Panc1 (cell line): ENCODE results near the gene COA8. TPM values are rescaled to one million over a fixed set of nuclear protein-coding genes. Genes with fewer than 3 reads are reported as not detected.

Experiments
- ATAC-seq: fragments of 200-7000 bp; cut with Tn5 transposase; 2 replicates; pipeline ENCODE4 v1.9.1; 2020; ENCODE audit warnings: mild to moderate bottlenecking, moderate library complexity
- BruUV-seq: library from RNA; stranded (reverse); fragments of 400-500 nt; replicated peaks from 2 replicates; lab custom pipeline; 2021; lab: Mats Ljungman, UMichigan
- CTCF ChIA-PET: fragments of 300-600 bp; sonication (Branson Sonifier 250); formaldehyde crosslinking; loops from one replicate; lab custom pipeline; 2022; ENCODE audit warnings: antibody characterized with exemption; lab: Charles Lee
- POLR2A ChIA-PET: fragments of 300-600 bp; sonication (Branson Sonifier 250); formaldehyde crosslinking; loops from one replicate; lab custom pipeline; 2022; ENCODE audit warnings: antibody characterized with exemption; lab: Charles Lee
- DNase-seq: peaks from one replicate; pipeline ENCODE4 v3.0.0-alpha.2; 2010; ENCODE audit warnings: low read depth, low spot score
- H3K27ac ChIP-seq: 2 replicates; pipeline ENCODE4 v1.5.1; 2011; ENCODE audit warnings: mild to moderate bottlenecking, low read length, inconsistent platforms
- H3K27me3 ChIP-seq: fragments of 200-500 bp; sonication (Bioruptor generic); 2 replicates; pipeline ENCODE4 v1.6.0; 2014; ENCODE audit warnings: low read length, inconsistent platforms; ENCODE audit not compliant: control insufficient read depth, insufficient read depth
- H3K36me3 ChIP-seq: fragments of 200-500 bp; sonication (Bioruptor generic); 2 replicates; pipeline ENCODE4 v1.5.1; 2014; ENCODE audit warnings: inconsistent platforms, mild to moderate bottlenecking, low read length, moderate library complexity; ENCODE audit not compliant: control insufficient read depth, insufficient read depth
- H3K4me1 ChIP-seq: 2 replicates; pipeline ENCODE4 v1.5.1; 2011; ENCODE audit warnings: inconsistent platforms, mild to moderate bottlenecking, low read length, moderate library complexity; ENCODE audit not compliant: control insufficient read depth, insufficient read depth
- H3K4me3 ChIP-seq, 2 experiments: 2 replicates each; pipeline ENCODE4 v1.5.1; 2011 to 2012; ENCODE audit warnings: low read depth in 2 of 2, low read length in 2 of 2, mild to moderate bottlenecking in 2 of 2, inconsistent platforms in 1 of 2, moderate library complexity in 1 of 2
- H3K9me3 ChIP-seq: fragments of 200-500 bp; sonication (Bioruptor generic); 2 replicates; pipeline ENCODE4 v1.5.1; 2014; ENCODE audit warnings: low read depth, mild to moderate bottlenecking, inconsistent platforms, low read length, moderate library complexity; ENCODE audit not compliant: control insufficient read depth, insufficient read depth
- POLR2AphosphoS5 ChIP-seq: IDR thresholded peaks from 2 replicates; pipeline ENCODE4 v1.6.1; 2012; ENCODE audit warnings: mild to moderate bottlenecking, low read depth, low read length, moderate library complexity
- REST ChIP-seq, 2 experiments: IDR thresholded peaks; 2 replicates each; pipeline ENCODE4 v1.6.1; 2011 to 2012; ENCODE audit warnings: low read depth in 2 of 2, control low read depth in 1 of 2, low read length in 1 of 2, mild to moderate bottlenecking in 1 of 2, moderate library complexity in 1 of 2; ENCODE audit not compliant: insufficient read depth in 1 of 2
- SIN3A ChIP-seq: IDR thresholded peaks from 2 replicates; pipeline ENCODE4 v1.6.1; 2012; ENCODE audit warnings: low read depth, mild to moderate bottlenecking, low read length, moderate library complexity, borderline replicate concordance; ENCODE audit not compliant: insufficient read depth
- TCF7L2 ChIP-seq: IDR thresholded peaks from 2 replicates; pipeline ENCODE4 v1.6.1; 2011; ENCODE audit warnings: mild to moderate bottlenecking, low read depth, low read length, inconsistent platforms
- in situ Hi-C: cut with HindIII; loops from 2 replicates; pipeline ENCODE4 v1.10.0; 2016; ENCODE audit warnings: low sequenced_read_pairs, low pct_unique_long_range_greater_than_20kb
- intact Hi-C: fragments of 100-400 bp; cut with micrococcal nuclease; formaldehyde crosslinking; loops from one replicate; pipeline ENCODE4 v1.10.0; 2022; ENCODE audit not compliant: unreplicated experiment
- total RNA-seq: library from RNA; stranded (reverse); gene quantifications from one replicate; pipeline ENCODE4 v1.2.1, GENCODE V29; 2021; ENCODE audit not compliant: unreplicated experiment
- TF ChIP-seq, protein P1 (sequence below): fragments of 450-650 bp; IDR thresholded peaks from 2 replicates; pipeline ENCODE4 v1.5.1; 2017; ENCODE audit warnings: mild to moderate bottlenecking

COA8 gene
- total RNA-seq, 1 experiment from 2014 or later, result 42.2 TPM

GRCh38 chr14:103527408-103528145 lies 35.2 kb upstream of the COA8 start:
- Histone ChIP-seq H3K36me3 (peaks cover 4% of the 10 kb centered on the region; the same call in 1 of the 2 replicates), H3K4me1 (peaks cover 39% of the 10 kb centered on the region), H3K4me3 (peak overlapping the region; percentile 90 to 94), H3K27ac (peak overlapping the region; percentile 89), H3K27me3 (no peaks in the 10 kb centered on the region), H3K9me3 (no peaks in the 10 kb centered on the region)
- BruUV-seq, result no TSS peak
- ChIA-PET CTCF (interaction anchor here (1.5 kb wide), 1 partner anchor 9 kb away, joined by 7 read pairs; no protein-coding TSS in a partner anchor), POLR2A (no interaction called here)
- in situ Hi-C loops (no loop called here), intact Hi-C loops (no loop called here)
- DNase-seq, result no peak
- peak; percentile 18; the same call in 1 of the 2 replicates for ATAC-seq
- TF ChIP-seq REST (IDR thresholded peaks at IDR 0.05; ENCODE audit: insufficient read depth in 1 of 2, low read depth in 2 of 2, low read length in 1 of 2) (no peak), POLR2AphosphoS5 (no peak), SIN3A (no peak), TCF7L2 (no peak)
- TF ChIP-seq, protein P1, sequence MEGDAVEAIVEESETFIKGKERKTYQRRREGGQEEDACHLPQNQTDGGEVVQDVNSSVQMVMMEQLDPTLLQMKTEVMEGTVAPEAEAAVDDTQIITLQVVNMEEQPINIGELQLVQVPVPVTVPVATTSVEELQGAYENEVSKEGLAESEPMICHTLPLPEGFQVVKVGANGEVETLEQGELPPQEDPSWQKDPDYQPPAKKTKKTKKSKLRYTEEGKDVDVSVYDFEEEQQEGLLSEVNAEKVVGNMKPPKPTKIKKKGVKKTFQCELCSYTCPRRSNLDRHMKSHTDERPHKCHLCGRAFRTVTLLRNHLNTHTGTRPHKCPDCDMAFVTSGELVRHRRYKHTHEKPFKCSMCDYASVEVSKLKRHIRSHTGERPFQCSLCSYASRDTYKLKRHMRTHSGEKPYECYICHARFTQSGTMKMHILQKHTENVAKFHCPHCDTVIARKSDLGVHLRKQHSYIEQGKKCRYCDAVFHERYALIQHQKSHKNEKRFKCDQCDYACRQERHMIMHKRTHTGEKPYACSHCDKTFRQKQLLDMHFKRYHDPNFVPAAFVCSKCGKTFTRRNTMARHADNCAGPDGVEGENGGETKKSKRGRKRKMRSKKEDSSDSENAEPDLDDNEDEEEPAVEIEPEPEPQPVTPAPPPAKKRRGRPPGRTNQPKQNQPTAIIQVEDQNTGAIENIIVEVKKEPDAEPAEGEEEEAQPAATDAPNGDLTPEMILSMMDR, result no peak

DNA sequence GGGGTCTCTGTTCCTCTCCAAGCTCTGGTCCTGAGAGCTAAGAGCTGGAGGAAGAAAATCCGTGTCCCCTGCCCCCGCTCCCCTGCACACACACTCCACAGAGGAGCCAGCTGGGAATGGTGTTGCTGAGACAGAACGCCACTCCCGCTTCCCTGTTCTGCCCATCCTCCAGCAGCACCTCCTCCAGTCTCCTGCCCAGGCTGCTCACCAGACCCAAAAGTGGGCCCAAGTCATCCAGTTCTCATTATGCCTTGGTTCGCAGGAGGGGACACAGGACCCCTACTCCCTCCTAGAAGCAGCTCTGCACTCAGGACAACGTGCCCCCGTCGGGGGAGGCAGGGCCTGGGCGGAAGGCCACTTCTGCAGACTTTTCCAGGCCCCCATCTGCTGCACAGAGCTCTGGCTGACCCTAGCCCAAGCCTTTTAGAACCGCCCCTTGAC lies 34.6 kb upstream of the COA8 start:
- H3K4me3 ChIP-seq, result peak overlapping the region; percentile 90 to 94
- peak; percentile 33; the same call in 1 of the 2 replicates for ATAC-seq
- ChIA-PET POLR2A (interaction anchor here (0.6 kb wide), 1 partner anchor 168 kb away, joined by 4 read pairs; no protein-coding TSS in a partner anchor), CTCF (interaction anchor here (1.5 kb wide), 1 partner anchor 9 kb away, joined by 7 read pairs; no protein-coding TSS in a partner anchor)
- BruUV-seq, result no TSS peak
- TF ChIP-seq, protein P1, result no peak
- TF ChIP-seq POLR2AphosphoS5 (no peak), SIN3A (no peak), TCF7L2 (no peak), REST (IDR thresholded peaks at IDR 0.05; ENCODE audit: insufficient read depth in 1 of 2, low read depth in 2 of 2, low read length in 1 of 2) (no peak)
- no peaks in the 10 kb centered on the region for H3K27me3 ChIP-seq
- intact Hi-C loops, result no loop called here
- H3K4me1 ChIP-seq, result peaks cover 38% of the 10 kb centered on the region
- H3K27ac ChIP-seq, result peak overlapping the region; percentile 89
- H3K36me3 ChIP-seq, result peaks cover 4% of the 10 kb centered on the region; the same call in 1 of the 2 replicates
- in situ Hi-C loops, result no loop called here
- no peaks in the 10 kb centered on the region for H3K9me3 ChIP-seq
- DNase-seq, result no peak
